Activated CD4-positive, alpha-beta T cell treated with anti-CD3 and anti-CD28 coated beads, Interleukin-2, amount 50 U/mL, for 16 hours (primary cell): ENCODE data around the gene PARD3.

Experiments
- DNase-seq: peaks from one replicate; pipeline ENCODE4 v3.0.0-alpha.2; 2020

The PARD3 gene

GRCh38 chr10:34166823-34167222 is 648.3 kb downstream of the PARD3 start:
- DNase-seq, result no peak

- no peak for DNase-seq
Observed at GRCh38 chr10:34166354-34166753, 648.7 kb downstream of the PARD3 start.

GRCh38 chr10:34164029-34164428 is 651.1 kb downstream of the PARD3 start:
- no peak for DNase-seq

GRCh38 chr10:34163075-34163905 is 651.8 kb downstream of the PARD3 start:
- no peak for DNase-seq

- DNase-seq, result no peak
Observed at GRCh38 chr10:34161777-34162370, 653.2 kb downstream of the PARD3 start.

- no peak for DNase-seq
Observed at GRCh38 chr10:34160595-34160994, 654.5 kb downstream of the PARD3 start.

GRCh38 chr10:34157501-34157900 is 657.6 kb downstream of the PARD3 start:
- DNase-seq, result no peak

- DNase-seq, result no peak
Observed at GRCh38 chr10:34156781-34157425, 658.2 kb downstream of the PARD3 start.

- no peak for DNase-seq
Observed at GRCh38 chr10:34155812-34156211, 659.3 kb downstream of the PARD3 start.

GRCh38 chr10:34154383-34154900 is 660.7 kb downstream of the PARD3 start:
- no peak for DNase-seq

GRCh38 chr10:34153663-34154382 is 661.3 kb downstream of the PARD3 start:
- no peak for DNase-seq

GRCh38 chr10:34152434-34152833 is 662.7 kb downstream of the PARD3 start:
- no peak for DNase-seq

- DNase-seq, result no peak
Observed at GRCh38 chr10:34151931-34152330, 663.2 kb downstream of the PARD3 start.

GRCh38 chr10:34151481-34151880 is 663.6 kb downstream of the PARD3 start:
- DNase-seq, result no peak

- DNase-seq, result no peak
Observed at GRCh38 chr10:34150103-34150502, 665.0 kb downstream of the PARD3 start.

GRCh38 chr10:34148305-34148657 is 666.8 kb downstream of the PARD3 start:
- no peak for DNase-seq

- DNase-seq, result no peak
Observed at GRCh38 chr10:34147641-34148304, 667.3 kb downstream of the PARD3 start.

- DNase-seq, result no peak
Observed at GRCh38 chr10:34145715-34146114, 669.4 kb downstream of the PARD3 start.

- DNase-seq, result no peak
Observed at GRCh38 chr10:34143466-34143865, 671.6 kb downstream of the PARD3 start.

- no peak for DNase-seq
Observed at GRCh38 chr10:34141032-34141680, 673.9 kb downstream of the PARD3 start.

GRCh38 chr10:34139559-34139958 is 675.5 kb downstream of the PARD3 start:
- no peak for DNase-seq

GRCh38 chr10:34137955-34138354 is 677.1 kb downstream of the PARD3 start:
- DNase-seq, result no peak
